ENCODE data around the gene KRTAP4-16. TPM values are rescaled to one million over a fixed set of nuclear protein-coding genes. Genes with fewer than 3 reads are reported as not detected.
A peak's percentile ranks its signal among the peaks of the same experiment; 100 is the strongest.

KRTAP4-16 gene
- total RNA-seq, 1 experiment from 2014 or later, result not detected

GRCh38 chr17:41147531-41148204 is 45.7 kb upstream of the KRTAP4-16 start:
- TF ChIP-seq CTCF (conservative IDR thresholded peaks at IDR 0.05), result no peak
- no peak for DNase-seq
- Histone ChIP-seq H4K91ac (ENCODE audit: insufficient read length, low read depth, low read length) (no peak overlapping the region), H3K23ac (ENCODE audit: insufficient read length, low read depth, low read length) (no peak overlapping the region), H3K79me1 (ENCODE audit: insufficient read depth, low read depth, low read length, poor library complexity, severe bottlenecking) (no peaks in the 10 kb centered on the region), H2AK5ac (ENCODE audit: insufficient read length, low read length) (no peak overlapping the region), H2BK15ac (ENCODE audit: low read depth, low read length) (no peak overlapping the region), H3K79me2 (ENCODE audit: insufficient read depth, low read length) (no peaks in the 10 kb centered on the region), H3K27me3 (ENCODE audit: insufficient read depth, low read length) (no peaks in the 10 kb centered on the region), H3K4me2 (ENCODE audit: insufficient read depth, insufficient read length, low read length) (no peak overlapping the region), H4K20me1 (ENCODE audit: control insufficient read depth, insufficient read depth, insufficient read length) (no peaks in the 10 kb centered on the region), H3K18ac (ENCODE audit: insufficient read length, low read depth, low read length) (no peak overlapping the region), H2BK120ac (ENCODE audit: low read depth, low read length, poor library complexity, severe bottlenecking) (no peak overlapping the region), H2BK5ac (ENCODE audit: insufficient read length, low read length) (no peak overlapping the region), H4K8ac (replicated peaks; ENCODE audit: insufficient read length, low read depth, low read length) (no peak overlapping the region), H3T11ph (ENCODE audit: low read length) (no peak overlapping the region), H3K27ac (ENCODE audit: insufficient read length, low read depth, low read length) (no peak overlapping the region), H2AFZ (ENCODE audit: low read length) (no peak overlapping the region), H3K56ac (ENCODE audit: insufficient read length, low read depth, low read length) (no peak overlapping the region), H3K9ac (ENCODE audit: extremely low read depth, insufficient read length, low read length) (no peak overlapping the region), H3K14ac (ENCODE audit: insufficient read depth, low read length) (no peak overlapping the region), H3K23me2 (ENCODE audit: insufficient read length, low read depth, low read length, poor library complexity, severe bottlenecking) (no peaks in the 10 kb centered on the region), H3K9me3 (ENCODE audit: control insufficient read depth, low read depth, low read length) (no peaks in the 10 kb centered on the region), H2BK20ac (ENCODE audit: low read depth, low read length, poor library complexity, severe bottlenecking) (no peak overlapping the region), H2BK12ac (ENCODE audit: insufficient read length, low read depth, low read length) (no peak overlapping the region), H4K5ac (ENCODE audit: insufficient read length, low read depth, low read length) (no peak overlapping the region), H3K4ac (ENCODE audit: low read depth, low read length) (no peak overlapping the region), H3K4me1 (ENCODE audit: insufficient read depth, low read length) (no peaks in the 10 kb centered on the region)
- Mint-ChIP-seq H3K36me3 (ENCODE audit: insufficient read depth in 1 of 3, low read depth in 3 of 3) (peaks cover 10 to 19% (median 12%) of the 10 kb centered on the region in 3 experiments), H3K9me3 (peaks cover 13 to 15% of the 10 kb centered on the region in 2 experiments), H3K4me1 (peaks cover 2 to 13% of the 10 kb centered on the region in 2 experiments), H3K27me3 (ENCODE audit: low read depth) (no peaks in the 10 kb centered on the region), H3K27ac (peak overlapping the region in 1 of 3 experiments; percentile 65; a peak in 1 of 7 replicates), H3K4me3 (no peak overlapping the region)
- WGBS (ENCODE audit: extremely low coverage, insufficient read length, low lambda C conversion rate), result no CpG with 5 or more reads among the region's 2 CpGs
